HL-60 (cell line): ENCODE results near the gene MORC3.
"Not testable (repeated sequence)": the region's sequence is repeated elsewhere in the genome, so short reads cannot be mapped to it uniquely, and the experiment has no call there.

Experiments
- GABPA ChIP-seq: IDR thresholded peaks from 2 replicates; pipeline ENCODE4 v1.6.1; 2012; ENCODE audit warnings: low read depth
- POLR2AphosphoS5 ChIP-seq: IDR thresholded peaks from 2 replicates; pipeline ENCODE4 v1.6.1; 2012; ENCODE audit warnings: low read depth
- TF ChIP-seq, protein P1 (sequence below): IDR thresholded peaks from one replicate; pipeline ENCODE4 v1.5.1; 2011; ENCODE audit warnings: low read length, control low read depth, inconsistent platforms; ENCODE audit not compliant: insufficient read depth

DNA sequence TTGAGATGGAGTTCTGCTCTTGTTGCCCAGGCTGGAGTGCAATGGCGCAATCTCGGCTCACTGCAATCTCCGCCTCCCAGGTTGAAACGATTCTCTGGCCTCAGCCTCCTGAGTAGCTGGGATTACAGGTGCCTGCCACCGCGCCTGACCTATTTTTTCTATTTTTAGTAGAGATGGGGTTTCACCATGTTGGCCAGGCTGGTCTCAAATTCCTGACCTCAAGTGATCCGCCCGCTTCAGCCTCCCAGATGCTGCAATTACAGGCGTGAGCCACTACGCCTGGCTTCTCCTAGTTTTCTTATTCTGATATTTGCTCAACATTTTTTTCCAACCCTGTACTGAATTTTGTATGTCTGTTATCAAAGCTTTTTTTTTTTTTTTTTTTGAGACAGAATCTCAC lies 62.7 kb downstream of the MORC3 start:
- TF ChIP-seq, protein P1, sequence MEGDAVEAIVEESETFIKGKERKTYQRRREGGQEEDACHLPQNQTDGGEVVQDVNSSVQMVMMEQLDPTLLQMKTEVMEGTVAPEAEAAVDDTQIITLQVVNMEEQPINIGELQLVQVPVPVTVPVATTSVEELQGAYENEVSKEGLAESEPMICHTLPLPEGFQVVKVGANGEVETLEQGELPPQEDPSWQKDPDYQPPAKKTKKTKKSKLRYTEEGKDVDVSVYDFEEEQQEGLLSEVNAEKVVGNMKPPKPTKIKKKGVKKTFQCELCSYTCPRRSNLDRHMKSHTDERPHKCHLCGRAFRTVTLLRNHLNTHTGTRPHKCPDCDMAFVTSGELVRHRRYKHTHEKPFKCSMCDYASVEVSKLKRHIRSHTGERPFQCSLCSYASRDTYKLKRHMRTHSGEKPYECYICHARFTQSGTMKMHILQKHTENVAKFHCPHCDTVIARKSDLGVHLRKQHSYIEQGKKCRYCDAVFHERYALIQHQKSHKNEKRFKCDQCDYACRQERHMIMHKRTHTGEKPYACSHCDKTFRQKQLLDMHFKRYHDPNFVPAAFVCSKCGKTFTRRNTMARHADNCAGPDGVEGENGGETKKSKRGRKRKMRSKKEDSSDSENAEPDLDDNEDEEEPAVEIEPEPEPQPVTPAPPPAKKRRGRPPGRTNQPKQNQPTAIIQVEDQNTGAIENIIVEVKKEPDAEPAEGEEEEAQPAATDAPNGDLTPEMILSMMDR, result not testable (repeated sequence)
- not testable (repeated sequence) for TF ChIP-seq GABPA, POLR2AphosphoS5
